ENCODE results near the gene SCGB3A1. TPM values are rescaled to one million over a fixed set of nuclear protein-coding genes. Genes with fewer than 3 reads are reported as not detected.

Gene SCGB3A1
- total and polyA plus RNA-seq, 8 donors = 0.43 to 15.5 (median 3.2) TPM

Other genes starting within 250 kb of the SCGB3A1 start
- 10 to 100 TPM in 1 of 6 donors, 1 to 10 TPM in 4, under 1 TPM in 1; 0.83 to 10.6 (median 4.1) TPM for gene GFPT2, start 238.2 kb downstream of the SCGB3A1 start, total RNA-seq
- gene GFPT2, start 238.2 kb downstream of the SCGB3A1 start, polyA plus RNA-seq = 1 to 10 TPM; 3.4 to 5.3 TPM
- gene CNOT6, start 97.1 kb downstream of the SCGB3A1 start, total RNA-seq = 10 to 100 TPM in 1 of 6 donors, 1 to 10 TPM in 5; 3.8 to 14.1 (median 6.4) TPM
- 1 to 10 TPM; 4.3 to 6.1 TPM for gene CNOT6, start 97.1 kb downstream of the SCGB3A1 start, polyA plus RNA-seq
- gene FLT4, start 58.1 kb upstream of the SCGB3A1 start, total RNA-seq = 1 to 10 TPM in 4 of 6 donors, under 1 TPM in 2; 0.79 to 3.1 (median 1.4) TPM
- gene FLT4, start 58.1 kb upstream of the SCGB3A1 start, polyA plus RNA-seq = 1 to 10 TPM; 4.6 to 6.8 TPM
- not detected for gene OR2Y1, start 148.6 kb upstream of the SCGB3A1 start, total RNA-seq
- not detected for gene OR2Y1, start 148.6 kb upstream of the SCGB3A1 start, polyA plus RNA-seq
- 10 to 100 TPM; 53.4 to 96.3 (median 76.2) TPM for gene MGAT1, start 211.3 kb upstream of the SCGB3A1 start, total RNA-seq
- 10 to 100 TPM; 58.8 to 62.9 TPM for gene MGAT1, start 211.3 kb upstream of the SCGB3A1 start, polyA plus RNA-seq

Data from pancreas (tissue), 8 donors.